Endothelial cell of umbilical vein (primary cell): ENCODE results near the gene GDPD3.

Experiments used
- GATA2 ChIP-seq: IDR thresholded peaks from 2 replicates; pipeline ENCODE4 v1.7.0; 2011; ENCODE audit warnings: low read depth, mild to moderate bottlenecking, moderate library complexity, mixed read lengths, low read length; ENCODE audit not compliant: insufficient read length, insufficient read depth
- POLR2A ChIP-seq: IDR thresholded peaks from 2 replicates; pipeline ENCODE4 v1.6.1; 2012; ENCODE audit warnings: low read depth, mild to moderate bottlenecking, control low read depth, low read length

DNA sequence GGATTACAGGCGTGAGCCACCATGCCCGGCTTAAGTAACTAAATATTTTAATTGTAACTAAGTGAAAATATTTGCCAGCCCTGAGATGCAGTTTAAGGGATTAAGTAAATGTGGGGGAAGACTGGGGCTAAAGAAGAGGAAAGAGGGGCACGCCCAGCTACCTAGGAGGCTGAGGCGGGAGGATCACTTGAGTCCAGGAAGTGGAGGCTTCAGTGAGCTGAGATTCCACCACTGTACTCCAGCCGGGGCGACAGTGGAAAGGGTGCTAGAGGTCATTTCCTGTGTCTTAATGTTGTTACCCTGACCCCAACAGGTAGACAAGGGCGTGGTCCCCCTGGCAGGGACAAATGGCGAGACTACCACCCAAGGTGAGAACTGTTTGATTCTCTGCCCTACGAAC, 45.0 kb downstream of the GDPD3 start:
- TF ChIP-seq GATA2 (no peak), POLR2A (no peak)
